HCT116 (cell line): ENCODE measurements around the gene ANGPT4. TPM values are rescaled to one million over a fixed set of nuclear protein-coding genes. Genes with fewer than 3 reads are reported as not detected.
"Not testable (repeated sequence)": the region's sequence is repeated elsewhere in the genome, so short reads cannot be mapped to it uniquely, and the experiment has no call there.

Experiments
- ATAC-seq: fragments of 200-7000 bp; cut with Tn5 transposase; 2 replicates; pipeline ENCODE4 v1.9.1; 2020; ENCODE audit warnings: mild to moderate bottlenecking, moderate library complexity
- BruUV-seq: library from RNA; stranded (reverse); fragments of 400-500 nt; replicated peaks from 2 replicates; lab custom pipeline; 2021; lab: Mats Ljungman, UMichigan
- CTCF ChIA-PET: fragments of 300-600 bp; sonication (Branson Sonifier 250); formaldehyde crosslinking; loops from one replicate; lab custom pipeline; 2021; ENCODE audit warnings: antibody characterized with exemption; lab: Charles Lee
- POLR2A ChIA-PET: fragments of 300-600, 350-600 bp; sonication (Branson Sonifier 250); formaldehyde crosslinking; loops from one replicate; lab custom pipeline; 2021; ENCODE audit warnings: antibody characterized with exemption; lab: Charles Lee
- RAD21 ChIA-PET, 2 experiments: fragments of 300-600 bp; sonication (Branson Sonifier 250); formaldehyde crosslinking; loops; one replicate each; lab custom pipeline; 2023; ENCODE audit warnings: low total read pairs in 2 of 2; ENCODE audit not compliant: uncharacterized antibody in 2 of 2, unreplicated experiment in 2 of 2, low non-redundant PET in 1 of 2; lab: Charles Lee
- DNase-seq: peaks from one replicate; pipeline ENCODE4 v3.0.0-alpha.2; 2010; ENCODE audit warnings: low read depth, low spot score
- H2AFZ ChIP-seq: fragments of 200-600 bp; shearing (Covaris generic), sonication (generic); 2 replicates; pipeline ENCODE4 v1.6.1; 2017; ENCODE audit warnings: low read depth, mixed run types, mixed read lengths, antibody characterized with exemption, low read length; ENCODE audit not compliant: poor library complexity, severe bottlenecking
- H3K27ac ChIP-seq: 2 replicates; pipeline ENCODE4 v1.5.1; 2012; ENCODE audit warnings: low read depth, low read length
- H3K27me3 ChIP-seq: fragments of 200-600 bp; sonication (generic); 2 replicates; pipeline ENCODE4 v1.6.1; 2016; ENCODE audit warnings: mixed run types, low read length, mixed read lengths; ENCODE audit not compliant: insufficient read depth
- H3K36me3 ChIP-seq, 2 experiments: fragments of 200-500 bp in 1 of 2; fragments of 200-600 bp in 1 of 2; sonication (Bioruptor generic) in 1 of 2; sonication (generic) in 1 of 2; 2 replicates each; pipeline versions ENCODE4 v1.5.1 to v1.6.1; 2014 to 2016; ENCODE audit warnings: low read length in 2 of 2, inconsistent platforms in 1 of 2, mixed read lengths in 1 of 2, mixed run types in 1 of 2; ENCODE audit not compliant: insufficient read depth in 2 of 2, control insufficient read depth in 1 of 2
- H3K4me1 ChIP-seq, 2 experiments: fragments of 200-600 bp in 1 of 2; sonication (generic) in 1 of 2; 2 replicates each; pipeline versions ENCODE4 v1.5.1 to v1.6.1; 2012 to 2017; ENCODE audit warnings: low read length in 2 of 2, inconsistent platforms in 1 of 2, mild to moderate bottlenecking in 1 of 2, mixed read lengths in 1 of 2, mixed run types in 1 of 2, moderate library complexity in 1 of 2; ENCODE audit not compliant: insufficient read depth in 2 of 2, control insufficient read depth in 1 of 2
- H3K4me2 ChIP-seq: fragments of 200-600 bp; sonication (generic); 2 replicates; pipeline ENCODE4 v1.6.1; 2017; ENCODE audit warnings: mixed run types, low read length, mixed read lengths
- H3K4me3 ChIP-seq, 2 experiments: fragments of 200-600 bp in 1 of 2; sonication (generic) in 1 of 2; replicated peaks in 1 of 2; 2 replicates each; pipeline ENCODE4 v1.5.1; 2011 to 2016; ENCODE audit warnings: low read length in 2 of 2, control low read depth in 1 of 2, low read depth in 1 of 2, mild to moderate bottlenecking in 1 of 2, mixed read lengths in 1 of 2, mixed run types in 1 of 2
- H3K79me2 ChIP-seq: fragments of 200-600 bp; sonication (generic); 2 replicates; pipeline ENCODE4 v1.6.1; 2017; ENCODE audit warnings: mild to moderate bottlenecking, mixed run types, low read length, moderate library complexity, mixed read lengths; ENCODE audit not compliant: insufficient read depth
- H3K9ac ChIP-seq: fragments of 200-600 bp; sonication (generic); 2 replicates; pipeline ENCODE4 v1.6.1; 2016; ENCODE audit warnings: low read length, mixed read lengths
- H3K9me2 ChIP-seq: fragments of 200-600 bp; sonication (generic), shearing (Covaris generic); 2 replicates; pipeline ENCODE4 v1.6.1; 2017; ENCODE audit warnings: mixed run types, mild to moderate bottlenecking, moderate library complexity; ENCODE audit not compliant: insufficient read depth
- H3K9me3 ChIP-seq, 2 experiments: fragments of 200-500 bp in 1 of 2; fragments of 200-600 bp in 1 of 2; sonication (Bioruptor generic) in 1 of 2; sonication (generic) in 1 of 2; 2 replicates each; pipeline ENCODE4 v1.6.1; 2014 to 2017; ENCODE audit warnings: low read length in 2 of 2, mixed read lengths in 2 of 2, inconsistent platforms in 1 of 2, low read depth in 1 of 2, mild to moderate bottlenecking in 1 of 2, mixed run types in 1 of 2, moderate library complexity in 1 of 2; ENCODE audit not compliant: control insufficient read depth in 1 of 2, insufficient read depth in 1 of 2
- H4K20me1 ChIP-seq: fragments of 200-600 bp; sonication (generic), shearing (Covaris generic); 2 replicates; pipeline ENCODE4 v1.6.1; 2017; ENCODE audit warnings: mixed run types, mild to moderate bottlenecking, moderate library complexity; ENCODE audit not compliant: insufficient read depth
- CEBPB ChIP-seq: IDR thresholded peaks from 2 replicates; pipeline ENCODE4 v1.6.1; 2012; ENCODE audit warnings: low read depth
- FOSL1 ChIP-seq: IDR thresholded peaks from 2 replicates; pipeline ENCODE4 v1.6.1; 2012; ENCODE audit warnings: low read depth
- JUND ChIP-seq: IDR thresholded peaks from 2 replicates; pipeline ENCODE4 v1.6.1; 2012
- POLR2AphosphoS5 ChIP-seq: IDR thresholded peaks from 2 replicates; pipeline ENCODE4 v1.6.1; 2011; ENCODE audit warnings: mild to moderate bottlenecking, low read depth, low read length, moderate library complexity
- REST ChIP-seq: IDR thresholded peaks from 2 replicates; pipeline ENCODE4 v1.6.1; 2012; ENCODE audit warnings: low read depth
- SIN3A ChIP-seq: IDR thresholded peaks from 2 replicates; pipeline ENCODE4 v1.6.1; 2012; ENCODE audit warnings: low read depth
- SRF ChIP-seq: IDR thresholded peaks from 2 replicates; pipeline ENCODE4 v1.6.1; 2012; ENCODE audit warnings: low read depth
- TCF7L2 ChIP-seq: IDR thresholded peaks from 2 replicates; pipeline ENCODE4 v1.7.0; 2011; ENCODE audit warnings: borderline replicate concordance, inconsistent platforms; ENCODE audit not compliant: insufficient read depth, insufficient read length; ENCODE audit errors: extremely low read depth
- YY1 ChIP-seq: IDR thresholded peaks from 2 replicates; pipeline ENCODE4 v1.6.1; 2011; ENCODE audit warnings: low read length, low read depth, moderate library complexity, mild to moderate bottlenecking; ENCODE audit not compliant: insufficient replicate concordance; ENCODE audit errors: extremely low read depth
- ZBTB33 ChIP-seq: IDR thresholded peaks from 2 replicates; pipeline ENCODE4 v1.6.1; 2011; ENCODE audit warnings: mild to moderate bottlenecking, low read length, moderate library complexity; ENCODE audit not compliant: insufficient replicate concordance; ENCODE audit errors: extremely low read depth
- ZFX ChIP-seq: fragments of 450-650 bp; IDR thresholded peaks from 2 replicates; pipeline ENCODE4 v1.6.1; 2017
- intact Hi-C: fragments of 100-400 bp; cut with micrococcal nuclease; formaldehyde crosslinking; loops from 2 replicates; pipeline ENCODE4 v1.10.0; 2022
- total RNA-seq: library from RNA; stranded (reverse); gene quantifications from one replicate; pipeline ENCODE4 v1.2.1, GENCODE V29; 2021; ENCODE audit not compliant: unreplicated experiment

The ANGPT4 gene
- total RNA-seq, 1 experiment from 2014 or later = not detected

GRCh38 chr20:896501-897025 is 19.6 kb downstream of the ANGPT4 start:
- no peak overlapping the region for H3K9ac ChIP-seq
- H3K27ac ChIP-seq = no peak overlapping the region
- H3K4me3 ChIP-seq = no peak overlapping the region
- POLR2A ChIA-PET = no interaction called here
- H2AFZ ChIP-seq = no peak overlapping the region
- no peaks in the 10 kb centered on the region for H4K20me1 ChIP-seq
- H3K4me2 ChIP-seq = no peak overlapping the region
- H3K4me1 ChIP-seq = no peaks in the 10 kb centered on the region
- intact Hi-C loops = no loop called here
- ATAC-seq (no peak), DNase-seq (no peak)
- BruUV-seq = no TSS peak
- RAD21 ChIA-PET = no interaction called here
- CTCF ChIA-PET = no interaction called here
- no peaks in the 10 kb centered on the region for H3K36me3 ChIP-seq
- no peaks in the 10 kb centered on the region for H3K79me2 ChIP-seq
- no peaks in the 10 kb centered on the region for H3K9me3 ChIP-seq
- no peak for TF ChIP-seq TCF7L2
- no peak for TF ChIP-seq FOSL1
- TF ChIP-seq SRF = no peak
- TF ChIP-seq SIN3A = no peak
- TF ChIP-seq REST = no peak
- TF ChIP-seq ZFX = no peak
- TF ChIP-seq YY1 = no peak
- no peak for TF ChIP-seq POLR2AphosphoS5
- TF ChIP-seq ZBTB33 = no peak
- TF ChIP-seq CEBPB = no peak
- TF ChIP-seq JUND = no peak
- TF ChIP-seq, all 23 proteins: peak for 0
- Histone ChIP-seq H3K27me3 (no peaks in the 10 kb centered on the region), H3K9me2 (no peaks in the 10 kb centered on the region)

- H3K4me2 ChIP-seq, H3K9ac ChIP-seq, H2AFZ ChIP-seq, H3K27ac ChIP-seq, CTCF ChIA-PET, H3K9me3 ChIP-seq, H4K20me1 ChIP-seq, ATAC-seq, H3K4me1 ChIP-seq, BruUV-seq, POLR2A ChIA-PET, H3K79me2 ChIP-seq, H3K27me3 ChIP-seq, RAD21 ChIA-PET, DNase-seq, H3K4me3 ChIP-seq, H3K36me3 ChIP-seq, intact Hi-C loops, H3K9me2 ChIP-seq: not testable (repeated sequence)
Observed at GRCh38 chr20:892371-892770, 23.8 kb downstream of the ANGPT4 start.
